ENCODE data around the gene ZNF524. TPM values are rescaled to one million over a fixed set of nuclear protein-coding genes. Genes with fewer than 3 reads are reported as not detected.
A peak's percentile ranks its signal among the peaks of the same experiment; 100 is the strongest.

The ZNF524 gene
- total RNA-seq, 3 donors from 2014 or later, result 25.5 to 27.1 (median 26.5) TPM

DNA sequence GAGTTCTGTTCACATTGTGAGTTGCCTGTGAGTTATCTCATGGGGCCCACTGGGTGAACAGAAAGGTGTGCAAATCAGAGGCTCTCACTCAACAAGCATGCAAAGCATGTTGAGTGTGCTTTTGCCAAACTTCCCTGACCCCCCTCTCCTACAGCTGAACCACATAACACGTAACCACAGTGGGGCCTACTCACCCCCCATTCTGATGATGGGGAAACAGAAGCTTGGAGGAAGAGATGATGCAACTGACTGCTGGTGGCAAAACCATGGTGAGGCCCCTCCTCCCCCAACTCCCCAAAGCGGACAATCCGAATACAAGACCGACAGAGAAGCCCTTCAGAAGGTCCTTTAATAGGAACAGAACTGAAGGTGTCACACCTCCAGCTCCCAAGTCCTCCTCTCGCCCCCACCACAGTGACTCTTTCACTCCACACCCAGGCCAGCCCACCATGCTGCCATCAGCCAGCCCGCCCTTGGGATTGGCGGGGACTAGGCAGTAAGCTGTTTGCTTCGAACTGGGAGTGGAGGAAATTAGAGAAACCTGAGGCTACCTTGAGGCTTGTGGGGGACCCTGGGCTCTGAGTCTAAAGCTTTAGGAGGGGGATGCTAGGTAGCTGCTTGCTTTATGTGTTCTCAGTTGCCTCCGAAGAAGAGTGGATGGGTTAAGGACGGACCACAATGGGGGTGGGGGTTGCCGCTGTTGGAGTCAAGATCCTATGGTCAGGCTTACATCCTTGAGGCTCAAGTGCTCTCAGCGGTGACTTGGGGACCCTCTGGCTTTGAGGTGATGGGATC is 20.5 kb downstream of the ZNF524 start:
- Histone ChIP-seq H3K9me3 (no peaks in the 10 kb centered on the region), H3K36me3 (ENCODE audit: low read depth) (peaks cover 3% of the 10 kb centered on the region), H3K4me1 (ENCODE audit: low read depth) (peaks cover 4% of the 10 kb centered on the region), H3K4me3 (no peak overlapping the region)
- ATAC-seq (no peak), DNase-seq (no peak)
- intact Hi-C loops (cut with DNase I, micrococcal nuclease), result no loop called here
- no peak for TF ChIP-seq CTCF (IDR thresholded peaks at IDR 0.05)

DNA sequence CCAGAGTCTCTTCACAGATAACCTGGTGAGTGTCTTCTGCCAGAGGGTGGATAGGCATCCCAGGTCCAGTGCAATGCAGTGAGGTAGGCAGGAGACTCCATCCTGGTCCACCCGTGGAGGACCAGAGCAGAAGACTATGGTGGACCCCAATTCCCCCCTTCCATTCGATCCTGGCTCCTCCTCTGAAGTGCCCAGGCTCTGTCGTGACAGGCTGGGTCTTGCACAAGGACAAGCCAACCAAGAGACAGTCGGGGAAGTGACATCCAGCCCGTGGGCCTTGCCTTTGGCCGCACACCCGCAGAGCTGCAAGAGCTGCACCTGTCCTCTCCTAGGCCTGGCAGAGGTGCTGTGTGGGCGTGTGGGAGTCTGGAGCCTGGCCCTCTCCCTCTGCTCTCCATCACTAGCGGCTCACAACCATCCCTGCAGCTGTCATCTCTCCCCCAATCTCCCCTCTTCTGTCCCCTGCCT is 21.2 kb downstream of the ZNF524 start:
- Histone ChIP-seq H3K4me3 (no peak overlapping the region), H3K36me3 (ENCODE audit: low read depth) (no peaks in the 10 kb centered on the region), H3K9me3 (no peaks in the 10 kb centered on the region), H3K4me1 (ENCODE audit: low read depth) (peaks cover 4% of the 10 kb centered on the region)
- TF ChIP-seq CTCF (IDR thresholded peaks at IDR 0.05), result no peak
- no peak for DNase-seq
- ATAC-seq, result no peak
- intact Hi-C loops (cut with DNase I, micrococcal nuclease), result no loop called here

DNA sequence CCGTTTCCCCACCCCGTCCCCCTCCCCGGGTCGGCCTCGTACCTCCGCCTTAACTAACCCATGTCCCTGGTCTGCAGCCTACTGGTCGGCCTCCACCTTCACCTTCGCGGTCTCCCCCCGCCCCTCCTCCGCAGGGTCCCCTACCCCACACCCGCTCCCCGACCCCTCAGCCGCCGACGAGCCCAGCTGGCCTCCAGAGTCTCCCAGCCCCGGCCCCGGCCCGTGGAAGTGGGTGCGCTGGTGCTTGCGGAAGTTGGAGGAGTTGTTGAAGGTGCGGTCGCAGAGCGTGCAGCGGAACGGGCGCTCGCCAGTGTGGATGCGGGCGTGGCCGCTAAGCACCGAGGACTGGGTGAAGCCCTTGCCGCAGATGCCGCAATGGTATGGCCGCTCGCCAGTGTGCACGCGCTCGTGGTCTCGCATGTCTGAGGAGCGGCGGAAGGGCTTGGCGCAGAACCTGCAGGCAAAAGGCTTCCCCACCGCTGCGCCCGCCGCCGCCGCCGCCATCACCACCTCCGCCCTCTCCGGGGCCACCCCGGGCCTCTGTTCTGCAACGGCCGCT is 21.7 kb downstream of the ZNF524 start:
- no peak overlapping the region for H3K4me3 ChIP-seq
- no peak for ATAC-seq
- DNase-seq, result peak in 1 of 3 donors; percentile 62
- TF ChIP-seq CTCF (IDR thresholded peaks at IDR 0.05), result no peak
- H3K9me3 ChIP-seq, result no peaks in the 10 kb centered on the region
- H3K36me3 ChIP-seq (ENCODE audit: low read depth), result no peaks in the 10 kb centered on the region
- peaks cover 4% of the 10 kb centered on the region for H3K4me1 ChIP-seq (ENCODE audit: low read depth)
- intact Hi-C loops (cut with DNase I, micrococcal nuclease), result no loop called here

DNA sequence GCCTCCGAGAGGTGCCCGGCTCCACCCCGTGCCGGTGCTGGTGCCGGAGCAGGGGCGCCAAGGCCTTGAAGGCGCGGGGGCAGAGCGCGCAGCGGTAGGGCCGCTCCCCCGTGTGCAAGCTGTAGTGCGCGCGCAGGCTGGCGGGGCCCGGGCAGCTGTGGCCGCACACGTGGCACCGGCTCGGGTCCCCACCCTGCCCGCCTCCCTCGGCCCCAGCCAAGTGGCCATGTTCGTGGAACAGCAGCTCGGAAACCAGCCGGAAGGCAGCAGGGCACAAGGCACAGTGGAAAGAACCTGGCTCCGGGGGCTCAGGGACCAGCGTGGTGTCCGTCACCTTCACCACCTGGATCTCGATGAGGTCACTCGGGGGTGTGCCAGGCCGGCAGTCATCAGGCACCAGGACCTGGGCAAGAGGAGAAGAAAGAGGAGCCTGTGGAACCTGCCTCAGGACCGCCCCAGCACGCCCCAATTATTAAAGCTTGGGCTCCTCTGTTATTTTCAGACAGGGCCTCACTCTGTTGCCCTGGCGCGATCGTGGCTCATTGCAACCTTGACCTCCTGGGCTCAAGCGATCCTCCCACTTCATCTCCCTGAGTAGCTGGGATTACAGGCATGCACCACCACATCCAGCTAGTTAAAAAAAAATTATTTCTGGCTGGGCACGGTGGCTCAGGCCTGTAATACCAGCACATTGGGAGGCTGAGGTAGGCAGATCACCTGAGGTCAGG is 22.3 kb downstream of the ZNF524 start:
- no peak for ATAC-seq
- H3K9me3 ChIP-seq, result no peaks in the 10 kb centered on the region
- no peak for DNase-seq
- TF ChIP-seq CTCF (IDR thresholded peaks at IDR 0.05), result no peak
- H3K36me3 ChIP-seq (ENCODE audit: low read depth), result no peaks in the 10 kb centered on the region
- no peak overlapping the region for H3K4me3 ChIP-seq
- intact Hi-C loops (cut with DNase I, micrococcal nuclease), result no loop called here
- H3K4me1 ChIP-seq (ENCODE audit: low read depth), result peaks cover 4% of the 10 kb centered on the region

- DNase-seq (no peak), ATAC-seq (no peak)
- intact Hi-C loops (cut with DNase I, micrococcal nuclease), result no loop called here
- no peaks in the 10 kb centered on the region for H3K9me3 ChIP-seq
- no peak for TF ChIP-seq CTCF (IDR thresholded peaks at IDR 0.05)
- H3K4me1 ChIP-seq (ENCODE audit: low read depth), result peaks cover 4% of the 10 kb centered on the region
- no peaks in the 10 kb centered on the region for H3K36me3 ChIP-seq (ENCODE audit: low read depth)
- H3K4me3 ChIP-seq, result no peak overlapping the region
Observed at GRCh38 chr19:55623130-55623529, 23.0 kb downstream of the ZNF524 start.

All from mucosa of descending colon (tissue), 3 donors.